ENCODE data around the gene ZSCAN18. TPM values are rescaled to one million over a fixed set of nuclear protein-coding genes. Genes with fewer than 3 reads are reported as not detected.

The ZSCAN18 gene
- polyA plus RNA-seq, 4 donors: 6.3 to 58.1 (median 18.5) TPM

GRCh38 chr19:58035863-58036262 lies 62.2 kb downstream of the ZSCAN18 start:
- DNase-seq (no peak), FAIRE-seq (no peak)
- peaks cover 0 to 5% (median 0%) of the 10 kb centered on the region in 3 donors for H3K27me3 ChIP-seq (ENCODE audit: control insufficient read depth in 3 of 3, insufficient read depth in 3 of 3, low read length in 3 of 3)
- no peaks in the 10 kb centered on the region for H3K4me1 ChIP-seq (ENCODE audit: control insufficient read depth in 3 of 3, insufficient read depth in 2 of 3, low read depth in 1 of 3, low read length in 2 of 3)
- no peaks in the 10 kb centered on the region for H3K36me3 ChIP-seq (ENCODE audit: control insufficient read depth in 3 of 3, insufficient read depth in 2 of 3, low read depth in 1 of 3, low read length in 3 of 3)
- 67 to 72% (median 70%) methylated on average over 8 of the region's 8 CpGs for WGBS, 3 donors
- peaks cover 8 to 34% of the 10 kb centered on the region in 2 donors for H3K9me3 ChIP-seq (ENCODE audit: control insufficient read depth in 2 of 2, insufficient read depth in 1 of 2, low read depth in 1 of 2, low read length in 1 of 2)
- H3K4me3 ChIP-seq (ENCODE audit: low read depth in 1 of 3, low read length in 3 of 3): no peak overlapping the region
- H3K27ac ChIP-seq (ENCODE audit: low read depth in 1 of 3, low read length in 2 of 3): no peak overlapping the region

DNA sequence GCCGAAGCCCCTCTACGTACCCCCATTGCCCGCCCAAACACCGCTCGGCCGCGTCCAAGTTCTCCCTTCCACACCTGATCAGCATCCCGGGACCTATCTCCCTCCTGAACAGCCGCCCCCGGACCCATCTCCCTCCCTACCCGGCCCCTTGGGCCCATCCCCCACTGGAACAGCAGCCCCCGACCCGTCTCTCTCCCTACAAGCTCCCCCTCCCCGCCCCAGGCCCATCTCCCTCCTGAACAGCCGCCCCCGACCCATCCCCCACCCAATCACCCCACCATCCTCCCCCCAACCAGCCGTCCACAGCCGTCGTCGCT lies 63.6 kb downstream of the ZSCAN18 start:
- no peak for FAIRE-seq
- whole genome bisulfite sequencing, 3 donors: 10 to 43% (median 25%) methylated on average over 6 to 20 of the region's 20 CpGs
- Histone ChIP-seq H3K36me3 (ENCODE audit: control insufficient read depth in 3 of 3, insufficient read depth in 2 of 3, low read depth in 1 of 3, low read length in 3 of 3) (no peaks in the 10 kb centered on the region), H3K27ac (ENCODE audit: low read depth in 1 of 3, low read length in 2 of 3) (no peak overlapping the region), H3K4me3 (ENCODE audit: low read depth in 1 of 3, low read length in 3 of 3) (peak overlapping the region in 2 of 3 donors; percentile 10 to 28), H3K9me3 (ENCODE audit: control insufficient read depth in 2 of 2, insufficient read depth in 1 of 2, low read depth in 1 of 2, low read length in 1 of 2) (peaks cover 6 to 20% of the 10 kb centered on the region in 2 donors), H3K27me3 (ENCODE audit: control insufficient read depth in 3 of 3, insufficient read depth in 3 of 3, low read length in 3 of 3) (peaks cover 0 to 5% (median 0%) of the 10 kb centered on the region in 3 donors), H3K4me1 (ENCODE audit: control insufficient read depth in 3 of 3, insufficient read depth in 2 of 3, low read depth in 1 of 3, low read length in 2 of 3) (no peaks in the 10 kb centered on the region)
- no peak for DNase-seq

Other genes starting within 250 kb of the ZSCAN18 start
- 10 to 100 TPM in 2 of 4 donors, 1 to 10 TPM in 2; 5.1 to 53.9 (median 12.2) TPM for gene ZNF587, start 248.4 kb downstream of the ZSCAN18 start, polyA plus RNA-seq
- 10 to 100 TPM; 11.6 to 44.8 (median 17.2) TPM for gene ZNF814, start 209.2 kb downstream of the ZSCAN18 start, polyA plus RNA-seq
- 10 to 100 TPM in 1 of 4 donors, 1 to 10 TPM in 3; 1.6 to 24.0 (median 3.4) TPM for gene ZNF417, start 181.6 kb downstream of the ZSCAN18 start, polyA plus RNA-seq
- 10 to 100 TPM in 1 of 4 donors, 1 to 10 TPM in 3; 2.5 to 14.1 (median 5.0) TPM for gene ZNF418, start 162.8 kb downstream of the ZSCAN18 start, polyA plus RNA-seq
- gene ZNF256, start 150.5 kb downstream of the ZSCAN18 start, polyA plus RNA-seq: 1 to 10 TPM; 1.3 to 7.7 (median 2.4) TPM
- gene C19orf18, start 123.7 kb downstream of the ZSCAN18 start, polyA plus RNA-seq: 1 to 10 TPM in 2 of 4 donors, under 1 TPM in 1, not detected in 1; 0.85 to 1.3 (median 1.0) TPM
- 10 to 100 TPM in 1 of 4 donors, 1 to 10 TPM in 3; 3.8 to 20.1 (median 6.4) TPM for gene ZNF606, start 95.4 kb downstream of the ZSCAN18 start, polyA plus RNA-seq
- under 1 TPM in 2 of 4 donors, not detected in 2; 0.21 to 0.38 TPM for gene ZSCAN1, start 64.2 kb downstream of the ZSCAN18 start, polyA plus RNA-seq
- gene ZNF135, start 38.9 kb downstream of the ZSCAN18 start, polyA plus RNA-seq: 1 to 10 TPM in 2 of 4 donors, under 1 TPM in 2; 0.67 to 6.2 (median 1.4) TPM
- gene ZNF329, start 52.6 kb upstream of the ZSCAN18 start, polyA plus RNA-seq: 10 to 100 TPM in 1 of 4 donors, 1 to 10 TPM in 3; 1.1 to 12.3 (median 2.7) TPM
- gene ZNF274, start 84.8 kb upstream of the ZSCAN18 start, polyA plus RNA-seq: 10 to 100 TPM; 13.6 to 34.8 (median 22.7) TPM
- gene ZNF544, start 130.7 kb upstream of the ZSCAN18 start, polyA plus RNA-seq: 10 to 100 TPM; 11.9 to 31.9 (median 17.8) TPM
- gene ZNF8, start 180.7 kb upstream of the ZSCAN18 start, polyA plus RNA-seq: 1 to 10 TPM in 3 of 4 donors, under 1 TPM in 1; 0.54 to 4.3 (median 1.5) TPM
- 10 to 100 TPM; 34.8 to 53.9 (median 51.6) TPM for gene ERVK3-1, start 207.1 kb upstream of the ZSCAN18 start, polyA plus RNA-seq
- gene ZSCAN22, start 228.8 kb upstream of the ZSCAN18 start, polyA plus RNA-seq: 1 to 10 TPM in 2 of 4 donors, under 1 TPM in 2; 0.67 to 3.2 (median 1.0) TPM